NCI-H187 (cell line): Measurements from ENCODE around the gene TNRC6B.
"Not testable (repeated sequence)": the region's sequence is repeated elsewhere in the genome, so short reads cannot be mapped to it uniquely, and the experiment has no call there.

Experiments used
- DNase-seq, 2 experiments: peaks; one replicate each; lab custom pipeline; 2025; lab: John Stamatoyannopoulos, UW

TNRC6B gene

DNA sequence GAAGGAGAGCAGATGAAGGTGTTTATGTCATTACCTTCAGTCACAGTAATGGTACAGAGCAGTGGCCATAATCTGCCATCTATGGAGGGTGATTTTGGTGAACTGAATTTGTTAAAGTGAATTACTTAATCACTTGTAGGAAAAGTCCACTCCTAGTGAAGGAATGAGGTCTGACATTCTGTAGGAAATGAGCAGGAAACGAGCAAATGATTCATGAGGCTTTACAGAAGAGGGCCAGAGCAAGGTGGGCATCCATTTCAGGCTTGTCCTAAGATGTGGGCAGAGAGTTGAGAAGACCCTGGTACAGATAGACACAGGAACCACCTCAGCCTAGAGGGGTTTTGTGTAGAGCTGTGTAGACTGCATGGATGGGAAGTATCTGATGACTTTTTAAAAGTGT lies 186.7 kb downstream of the TNRC6B start:
- DNase-seq: no peak

- DNase-seq: no peak
Measured at GRCh38 chr22:40366068-40366467, 188.3 kb downstream of the TNRC6B start.

DNA sequence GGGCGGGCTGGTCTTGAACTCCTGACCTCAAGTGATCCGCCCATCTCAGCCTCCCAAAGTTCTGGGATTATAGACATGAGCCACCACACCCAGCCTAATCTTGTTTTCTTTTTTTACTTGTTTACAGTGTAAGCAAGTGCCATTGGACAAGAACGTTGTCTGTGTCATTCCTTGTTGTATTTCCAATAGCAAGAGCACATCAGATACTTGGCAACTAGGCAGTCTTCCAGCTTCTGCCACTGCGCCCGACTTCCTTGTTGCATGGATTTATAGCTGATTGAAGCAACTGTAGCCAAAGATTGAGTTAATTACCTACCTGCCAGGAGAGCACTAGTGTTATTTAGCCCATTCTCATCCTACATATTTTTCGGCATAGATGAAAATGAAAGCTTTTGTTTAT lies 189.6 kb downstream of the TNRC6B start:
- DNase-seq: no peak

DNA sequence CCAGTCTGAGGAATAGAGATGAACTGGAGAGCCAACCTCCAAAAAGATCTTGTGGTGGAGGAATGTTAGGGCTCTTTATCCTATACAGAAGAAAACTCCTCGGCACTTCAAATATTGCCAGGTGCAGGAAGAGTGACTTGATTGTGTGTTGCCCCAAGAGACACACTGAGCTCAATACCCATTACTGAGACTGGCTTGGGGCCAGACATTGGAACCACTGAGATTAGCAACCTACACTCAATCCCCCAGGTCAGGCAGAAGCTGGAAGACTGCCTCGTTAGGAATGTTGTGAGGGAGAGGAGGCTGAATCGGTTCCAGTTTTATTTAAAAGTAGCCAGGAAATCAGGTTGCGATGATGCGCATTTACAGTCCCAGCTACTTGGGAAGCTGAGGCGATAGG lies 190.3 kb downstream of the TNRC6B start:
- no peak for DNase-seq

- DNase-seq: no peak
Measured at GRCh38 chr22:40368836-40369235, 191.1 kb downstream of the TNRC6B start.

DNA sequence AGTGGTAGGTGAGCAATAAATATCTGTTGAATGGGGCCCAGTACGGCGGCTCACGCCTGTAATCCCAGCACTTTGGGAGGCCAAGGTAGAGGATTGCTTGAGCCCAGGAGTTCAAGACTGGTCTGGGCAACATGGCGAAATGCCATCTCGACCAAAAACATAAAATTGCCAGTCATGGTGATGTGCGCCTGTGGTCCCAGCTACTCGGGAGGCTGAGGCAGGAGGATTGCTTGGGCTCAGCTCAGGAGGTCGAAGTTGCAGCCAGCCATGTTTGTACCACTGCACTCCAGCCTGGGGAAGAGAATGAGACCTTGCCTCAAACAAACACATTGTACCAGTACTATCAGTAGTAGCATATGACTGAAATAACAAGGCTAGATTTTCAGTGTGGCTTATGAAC lies 196.8 kb downstream of the TNRC6B start:
- DNase-seq: no peak

- DNase-seq: no peak
Measured at GRCh38 chr22:40376149-40376548, 198.4 kb downstream of the TNRC6B start.

GRCh38 chr22:40377931-40378330 lies 200.2 kb downstream of the TNRC6B start:
- DNase-seq: no peak

DNA sequence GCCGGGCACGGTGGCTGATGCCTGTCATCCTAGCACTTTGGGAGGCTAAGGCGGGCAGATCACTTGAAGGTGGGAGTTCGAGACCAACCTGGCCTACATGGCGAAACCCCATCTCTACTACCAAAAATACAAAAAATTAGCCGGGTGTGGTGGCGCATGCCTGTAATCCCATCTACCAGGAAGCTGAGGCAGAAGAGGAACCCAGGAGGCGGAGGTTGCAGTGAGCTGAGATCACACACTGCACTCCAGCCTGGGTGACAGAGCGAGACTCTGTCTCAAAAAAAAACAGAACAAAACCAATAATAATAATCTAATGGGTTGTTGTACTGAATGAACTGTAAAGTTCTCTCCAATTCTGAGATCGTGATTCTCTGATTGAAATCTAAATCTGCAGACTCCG lies 200.7 kb downstream of the TNRC6B start:
- DNase-seq: not testable (repeated sequence)

- DNase-seq: no peak
Measured at GRCh38 chr22:40381461-40381860, 203.7 kb downstream of the TNRC6B start.

DNA sequence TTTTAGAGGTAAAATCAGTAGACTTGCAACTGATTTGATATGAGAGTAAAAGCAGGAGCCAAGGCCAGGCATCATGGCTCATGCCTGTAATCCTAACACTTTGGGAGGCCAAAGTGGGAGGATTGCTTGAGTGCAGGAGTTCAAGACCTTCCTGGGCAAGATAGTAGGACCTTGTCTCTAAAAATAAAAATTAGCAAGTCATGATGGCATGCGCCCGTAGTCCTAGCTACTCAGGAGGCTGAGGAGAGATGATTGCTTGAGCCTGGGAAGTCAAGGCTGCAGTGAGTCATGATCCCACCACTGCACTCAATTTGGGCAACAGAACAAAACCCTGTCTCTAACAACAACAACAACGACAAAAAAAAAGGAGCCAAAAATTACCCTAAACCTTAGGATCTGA lies 206.2 kb downstream of the TNRC6B start:
- no peak for DNase-seq

DNA sequence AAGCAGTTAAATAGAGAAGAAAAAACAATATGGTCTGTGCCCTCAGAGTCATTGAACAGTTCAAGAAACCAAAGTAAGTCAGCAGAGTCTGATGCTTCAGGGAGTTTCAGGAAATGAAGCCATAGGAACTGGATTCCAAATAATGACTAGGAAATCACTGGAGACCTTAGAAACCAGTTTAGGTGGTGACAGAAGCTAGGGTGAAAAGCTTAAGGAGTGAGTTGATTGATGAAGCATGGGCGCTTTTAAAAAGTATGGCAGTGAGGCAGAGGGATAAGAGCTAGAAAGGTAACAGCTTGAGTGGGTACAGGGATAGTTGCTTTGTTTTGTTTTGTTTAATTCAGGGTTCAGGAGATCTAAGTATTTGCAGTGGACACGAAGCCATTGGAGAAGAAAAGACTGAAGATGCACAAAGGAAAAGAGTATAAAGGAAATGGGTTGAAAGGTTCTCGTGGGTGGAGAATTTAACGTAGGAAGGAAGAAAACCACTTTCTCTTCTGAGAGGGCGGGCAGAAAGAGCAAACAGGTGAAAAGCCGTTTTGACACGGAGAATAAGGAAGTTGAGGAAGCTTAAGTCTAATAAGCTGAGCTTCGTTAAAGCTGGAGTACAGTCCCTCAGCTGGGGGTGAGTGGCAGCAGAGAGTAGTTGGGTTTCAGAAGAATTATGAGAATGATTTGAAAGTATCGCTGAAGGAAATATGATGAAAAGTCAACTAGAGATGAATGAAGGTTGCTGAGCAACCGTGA lies 207.5 kb downstream of the TNRC6B start:
- no peak for DNase-seq
